B cell (primary cell): ENCODE data around the gene C10orf143.

Source experiments
- EZH2 ChIP-seq: IDR thresholded peaks from 2 replicates; pipeline ENCODE4 v1.6.1; 2012; ENCODE audit warnings: borderline replicate concordance, low read depth, mild to moderate bottlenecking, moderate library complexity, low read length; ENCODE audit not compliant: insufficient read depth, poor library complexity, severe bottlenecking
- TF ChIP-seq, protein P1 (sequence below): fragments of 200-600 bp; IDR thresholded peaks from one replicate; pipeline ENCODE4 v1.8.0; 2022; ENCODE audit warnings: antibody characterized with exemption, mild to moderate bottlenecking

DNA sequence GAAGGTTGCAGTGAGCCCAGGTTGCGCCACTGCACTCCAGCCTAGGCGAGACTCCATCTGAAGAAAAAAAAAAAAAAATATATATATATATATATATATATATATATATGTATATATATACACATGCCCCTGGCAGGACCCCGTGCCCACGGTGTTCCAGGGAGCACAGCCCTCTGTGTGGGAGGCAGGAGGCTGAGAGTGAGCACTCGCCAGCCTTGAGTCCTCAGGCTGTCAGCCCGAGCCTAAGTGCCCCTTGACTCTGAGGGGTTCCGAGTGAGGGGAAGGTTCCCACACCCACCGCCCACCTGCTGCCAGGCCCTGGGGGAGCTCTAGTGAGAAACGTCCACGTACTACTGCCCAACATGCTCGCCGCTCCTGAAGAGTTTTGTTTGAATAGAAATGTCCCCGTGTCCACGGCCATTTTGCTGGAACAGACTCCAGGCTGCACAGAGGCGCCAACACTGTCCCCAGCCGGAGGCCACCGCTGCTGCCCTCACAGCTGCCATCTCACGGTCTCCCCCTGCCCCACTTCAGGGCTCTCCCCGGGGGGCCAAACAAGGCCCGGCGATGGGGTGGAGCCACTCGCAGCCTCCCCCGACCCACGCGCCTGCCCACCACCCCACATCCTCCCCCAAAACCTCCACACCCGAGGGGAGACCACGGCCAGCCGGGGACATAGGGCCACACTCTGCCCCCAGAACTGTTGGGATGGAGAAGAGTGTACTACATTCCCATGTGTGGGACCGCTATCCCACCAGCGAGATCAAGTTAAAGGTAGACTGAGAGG lies 83.8 kb downstream of the C10orf143 start:
- TF ChIP-seq EZH2: no peak
- TF ChIP-seq, protein P1, sequence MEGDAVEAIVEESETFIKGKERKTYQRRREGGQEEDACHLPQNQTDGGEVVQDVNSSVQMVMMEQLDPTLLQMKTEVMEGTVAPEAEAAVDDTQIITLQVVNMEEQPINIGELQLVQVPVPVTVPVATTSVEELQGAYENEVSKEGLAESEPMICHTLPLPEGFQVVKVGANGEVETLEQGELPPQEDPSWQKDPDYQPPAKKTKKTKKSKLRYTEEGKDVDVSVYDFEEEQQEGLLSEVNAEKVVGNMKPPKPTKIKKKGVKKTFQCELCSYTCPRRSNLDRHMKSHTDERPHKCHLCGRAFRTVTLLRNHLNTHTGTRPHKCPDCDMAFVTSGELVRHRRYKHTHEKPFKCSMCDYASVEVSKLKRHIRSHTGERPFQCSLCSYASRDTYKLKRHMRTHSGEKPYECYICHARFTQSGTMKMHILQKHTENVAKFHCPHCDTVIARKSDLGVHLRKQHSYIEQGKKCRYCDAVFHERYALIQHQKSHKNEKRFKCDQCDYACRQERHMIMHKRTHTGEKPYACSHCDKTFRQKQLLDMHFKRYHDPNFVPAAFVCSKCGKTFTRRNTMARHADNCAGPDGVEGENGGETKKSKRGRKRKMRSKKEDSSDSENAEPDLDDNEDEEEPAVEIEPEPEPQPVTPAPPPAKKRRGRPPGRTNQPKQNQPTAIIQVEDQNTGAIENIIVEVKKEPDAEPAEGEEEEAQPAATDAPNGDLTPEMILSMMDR: no peak
